Heart right ventricle (tissue), 16 donors: ENCODE results near the gene REG4. TPM values are rescaled to one million over a fixed set of nuclear protein-coding genes. Genes with fewer than 3 reads are reported as not detected.

ENCODE experiments used
- ATAC-seq, 8 donors: fragments of 200-7000 bp; cut with Tn5 transposase; one replicate each; pipeline ENCODE4 v1.9.1; 2020; ENCODE audit warnings: mild to moderate bottlenecking in 8 of 8, moderate library complexity in 8 of 8, moderate number of reproducible peaks in 1 of 8
- DNase-seq, 2 donors: peaks; one replicate each; pipeline ENCODE4 v3.0.0-alpha.2; 2020
- H3K27ac ChIP-seq, 10 donors: fragments of 200-600 bp; sonication (generic) in 2 of 10; one replicate each; pipeline versions ENCODE4 v1.5.0 to v1.8.0; 2020 to 2022; ENCODE audit warnings: mild to moderate bottlenecking in 3 of 10
- H3K27me3 ChIP-seq, 7 donors: fragments of 200-600 bp; one replicate each; pipeline ENCODE4 v1.8.0; 2021 to 2022; ENCODE audit warnings: mild to moderate bottlenecking in 2 of 7
- H3K36me3 ChIP-seq, 9 donors: fragments of 200-600 bp; sonication (generic) in 1 of 9; one replicate each; pipeline versions ENCODE4 v1.5.0 to v1.8.0; 2020 to 2022; ENCODE audit warnings: mild to moderate bottlenecking in 2 of 9
- H3K4me1 ChIP-seq, 9 donors: fragments of 200-600 bp; sonication (generic) in 1 of 9; one replicate each; pipeline versions ENCODE4 v1.5.0 to v1.8.0; 2020 to 2022; ENCODE audit warnings: mild to moderate bottlenecking in 4 of 9
- H3K4me3 ChIP-seq, 10 donors: fragments of 200-600 bp; sonication (generic) in 2 of 10; one replicate each; pipeline versions ENCODE4 v1.5.0 to v1.8.0; 2020 to 2022; ENCODE audit warnings: mild to moderate bottlenecking in 7 of 10, moderate library complexity in 2 of 10
- H3K9me3 ChIP-seq, 11 donors: fragments of 200-600 bp in 10 of 11; sonication (generic) in 2 of 11; one replicate each; pipeline versions ENCODE4 v1.5.0 to v1.8.0; 2013 to 2022; ENCODE audit warnings: mild to moderate bottlenecking in 2 of 11, control low read depth in 1 of 11, moderate library complexity in 1 of 11
- WGBS, 2 donors: extraction: QIAGEN DNeasy Blood & Tissue Kit; methylation state at CpG; one replicate each; pipeline ENCODE4 v1.1.7; 2013; ENCODE audit warnings: inconsistent platforms in 1 of 2; 5-methylcytosine and 5-hydroxymethylcytosine counted together
- intact Hi-C, 10 donors: fragments of 100-400 bp; cut with DNase I; formaldehyde crosslinking; loops; one replicate each; pipeline versions ENCODE4 v1.11.1 to v1.14.2; 2022
- polyA plus RNA-seq, 2 donors: library from polyadenylated mRNA; stranded (reverse); fragments of 200-250 nt; gene quantifications; one replicate each; pipeline ENCODE4 v1.2.3, GENCODE V29; 2013
- total RNA-seq, 10 donors: library from RNA; stranded (reverse); fragmentation: NEBNext Ultra II Directional in 3 of 10; extraction: Animal tissue kit (Norgen Biotek cat#: 25700) in 3 of 10; gene quantifications; one replicate each; pipeline versions ENCODE4 v1.2.1 to v1.2.4, GENCODE V29; 2021 to 2023
- TF ChIP-seq, protein P1 (sequence below), 9 donors: fragments of 200-600 bp; sonication (generic) in 2 of 9; IDR thresholded peaks; one replicate each; pipeline versions ENCODE4 v1.5.0 to v1.8.0; 2021 to 2022; ENCODE audit warnings: antibody characterized with exemption in 9 of 9, mild to moderate bottlenecking in 5 of 9, moderate library complexity in 1 of 9
- donor health status: Arrhythmogenic right ventricular cardiomyopathy.
- donor health status: ischemic (EF 13 %, LVEDD 7.1; RV severe dilation, severe dysfunction).
- donor health status: healthy with polysubstance abuse.
- donor health status: DM: no; HTN: yes; CAD: no.
- donor health status: DM: no; HTN: no; CAD: no.
- donor health status: ischemic (EF 25% LVEDD 6.9; RV normal size, moderate dysfunction).
- donor health status: ischemic (EF 25% LVEDD 5.7; RV mildly dilated, moderate dysfunction).
- donor health status: healthy.
- donor health status: DM: yes; HTN: yes; CAD: no.
- donor health status: Ischemic cardiomyopathy.
- donor health status: ischemic (EF 35%, LVEDD 5.7; RV mildly dilated, moderate dysfunction).
- donor health status: nonischemic (EF 11% LVEDD 7.7; RV severe dilation, severe dysfunction).
- donor health status: DM: yes; HTN: yes; CAD: no.
- donor health status: PGD.
- donor health status: ischemic (EF 29% LVEDD 5.4; RV normal size, mild dysfunction).
- donor health status: nonischemic (EF 23%, LVEDD 6.1; RV moderate dilation, normal function).

REG4 gene
- total and polyA plus RNA-seq, 12 donors = not detected

GRCh38 chr1:119805247-119805646 is 6.0 kb downstream of the REG4 start:
- no peak for DNase-seq
- no peak overlapping the region for H3K4me3 ChIP-seq
- intact Hi-C loops = loop anchor here in 2 of 10 donors (5.0 to 10.0 kb wide), 2 partner anchors 63 to 250 kb away; no protein-coding TSS in a partner anchor
- H3K27me3 ChIP-seq = peaks cover 0 to 25% (median 18%) of the 10 kb centered on the region in 7 donors
- 85 to 86% methylated on average over 8 of the region's 8 CpGs for WGBS, 2 donors
- H3K36me3 ChIP-seq = no peaks in the 10 kb centered on the region
- TF ChIP-seq, protein P1, sequence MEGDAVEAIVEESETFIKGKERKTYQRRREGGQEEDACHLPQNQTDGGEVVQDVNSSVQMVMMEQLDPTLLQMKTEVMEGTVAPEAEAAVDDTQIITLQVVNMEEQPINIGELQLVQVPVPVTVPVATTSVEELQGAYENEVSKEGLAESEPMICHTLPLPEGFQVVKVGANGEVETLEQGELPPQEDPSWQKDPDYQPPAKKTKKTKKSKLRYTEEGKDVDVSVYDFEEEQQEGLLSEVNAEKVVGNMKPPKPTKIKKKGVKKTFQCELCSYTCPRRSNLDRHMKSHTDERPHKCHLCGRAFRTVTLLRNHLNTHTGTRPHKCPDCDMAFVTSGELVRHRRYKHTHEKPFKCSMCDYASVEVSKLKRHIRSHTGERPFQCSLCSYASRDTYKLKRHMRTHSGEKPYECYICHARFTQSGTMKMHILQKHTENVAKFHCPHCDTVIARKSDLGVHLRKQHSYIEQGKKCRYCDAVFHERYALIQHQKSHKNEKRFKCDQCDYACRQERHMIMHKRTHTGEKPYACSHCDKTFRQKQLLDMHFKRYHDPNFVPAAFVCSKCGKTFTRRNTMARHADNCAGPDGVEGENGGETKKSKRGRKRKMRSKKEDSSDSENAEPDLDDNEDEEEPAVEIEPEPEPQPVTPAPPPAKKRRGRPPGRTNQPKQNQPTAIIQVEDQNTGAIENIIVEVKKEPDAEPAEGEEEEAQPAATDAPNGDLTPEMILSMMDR (IDR thresholded peaks at IDR 0.05) = no peak
- no peaks in the 10 kb centered on the region for H3K4me1 ChIP-seq
- ATAC-seq = no peak
- no peaks in the 10 kb centered on the region for H3K9me3 ChIP-seq
- no peak overlapping the region for H3K27ac ChIP-seq

GRCh38 chr1:119799599-119800177 is 11.6 kb downstream of the REG4 start:
- intact Hi-C loops = loop anchor here in 2 of 10 donors (5.0 to 10.0 kb wide), 2 partner anchors 52 to 245 kb away; no protein-coding TSS in a partner anchor
- Histone ChIP-seq H3K27ac (no peak overlapping the region), H3K4me1 (peaks cover 0 to 2% (median 0%) of the 10 kb centered on the region in 9 donors), H3K27me3 (peaks cover 0 to 3% (median 0%) of the 10 kb centered on the region in 7 donors), H3K36me3 (no peaks in the 10 kb centered on the region), H3K4me3 (no peak overlapping the region), H3K9me3 (no peaks in the 10 kb centered on the region)
- ATAC-seq = no peak
- WGBS, 2 donors = 75 to 77% methylated on average over 15 of the region's 15 CpGs
- TF ChIP-seq, protein P1 (IDR thresholded peaks at IDR 0.05) = no peak
- DNase-seq = no peak

DNA sequence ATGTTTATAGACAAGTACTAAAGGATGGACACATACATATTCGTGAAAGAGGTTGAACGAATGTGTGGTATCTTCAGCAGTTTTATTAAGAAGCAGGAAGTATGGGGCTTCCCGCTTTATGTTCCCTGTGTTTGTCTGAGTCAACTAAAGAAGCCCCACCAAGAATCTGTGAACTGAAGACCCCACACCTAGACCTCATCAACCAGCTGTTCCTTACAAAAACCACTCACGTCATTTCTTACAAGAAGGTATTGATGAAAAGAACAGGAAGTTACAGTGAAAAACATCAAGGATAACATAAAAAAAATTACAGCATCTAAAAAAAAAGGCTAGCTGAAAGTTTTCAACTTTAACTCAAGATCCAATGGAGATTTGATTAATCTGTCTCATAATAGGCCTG is 12.3 kb downstream of the REG4 start:
- intact Hi-C loops = no loop called here
- TF ChIP-seq, protein P1 (IDR thresholded peaks at IDR 0.05) = no peak
- no peaks in the 10 kb centered on the region for H3K36me3 ChIP-seq
- H3K4me3 ChIP-seq = no peak overlapping the region
- H3K4me1 ChIP-seq = peaks cover 0 to 9% (median 0%) of the 10 kb centered on the region in 9 donors
- no peaks in the 10 kb centered on the region for H3K9me3 ChIP-seq
- ATAC-seq (no peak), DNase-seq (no peak)
- H3K27me3 ChIP-seq = peaks cover 0 to 3% (median 0%) of the 10 kb centered on the region in 7 donors
- no peak overlapping the region for H3K27ac ChIP-seq
- WGBS, 2 donors = 84 to 85% methylated on average over 4 of the region's 4 CpGs

DNA sequence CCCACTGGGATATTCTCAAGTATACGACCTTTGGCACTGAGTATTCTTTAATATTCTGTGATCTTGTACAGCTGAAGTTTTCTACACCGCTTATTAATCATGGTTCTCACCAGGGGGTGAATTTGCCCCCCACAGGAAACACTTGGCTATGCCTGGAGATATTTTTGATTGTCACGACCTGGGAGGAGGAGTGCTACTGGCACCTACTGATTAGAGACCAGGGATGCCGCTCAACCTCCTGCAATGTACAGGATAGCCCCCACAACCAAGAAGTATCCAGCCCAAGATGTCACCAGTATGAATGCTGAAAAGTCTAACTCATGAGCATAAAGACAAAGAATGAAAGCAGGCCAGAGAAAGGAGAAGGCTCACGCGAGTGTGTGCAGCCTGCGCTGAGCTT is 13.7 kb downstream of the REG4 start:
- no peak overlapping the region for H3K4me3 ChIP-seq
- peaks cover 0 to 3% (median 0%) of the 10 kb centered on the region in 7 donors for H3K27me3 ChIP-seq
- no peaks in the 10 kb centered on the region for H3K36me3 ChIP-seq
- intact Hi-C loops = no loop called here
- WGBS, 2 donors = 90 to 91% methylated on average over 7 of the region's 7 CpGs
- ATAC-seq (no peak), DNase-seq (no peak)
- no peak overlapping the region for H3K27ac ChIP-seq
- H3K4me1 ChIP-seq = peaks cover 0 to 10% (median 0%) of the 10 kb centered on the region in 9 donors
- H3K9me3 ChIP-seq = no peaks in the 10 kb centered on the region
- TF ChIP-seq, protein P1 (IDR thresholded peaks at IDR 0.05) = no peak
